NOMO-1 (cell line): ENCODE results near the gene VPS54.
"Not testable (repeated sequence)": the region's sequence is repeated elsewhere in the genome, so short reads cannot be mapped to it uniquely, and the experiment has no call there.

Experiments used
- DNase-seq, 2 experiments: peaks; one replicate each; lab custom pipeline; 2025; ENCODE audit not compliant: unreplicated experiment in 2 of 2; lab: John Stamatoyannopoulos, UW

The VPS54 gene

GRCh38 chr2:64023485-64024258 lies 4.4 kb upstream of the VPS54 start:
- DNase-seq: no peak

- no peak for DNase-seq
These were observed 2.4 kb upstream of the VPS54 start for GRCh38 chr2:64021578-64021977.

GRCh38 chr2:64019975-64020528 lies 824 bp upstream of the VPS54 start:
- DNase-seq: peak in 1 of 2 experiments; percentile 21

GRCh38 chr2:64018701-64019082 lies 536 bp downstream of the VPS54 start:
- peak; percentile 17 to 33 for DNase-seq

- DNase-seq: peak; percentile 19 to 42
These were observed 1.2 kb downstream of the VPS54 start for GRCh38 chr2:64017811-64018700.

- no peak for DNase-seq
These were observed 3.3 kb downstream of the VPS54 start for GRCh38 chr2:64015898-64016297.

- peak in 1 of 2 experiments; percentile 9 for DNase-seq
These were observed 3.8 kb downstream of the VPS54 start for GRCh38 chr2:64015391-64015790.

GRCh38 chr2:64014628-64015027 lies 4.6 kb downstream of the VPS54 start:
- no peak for DNase-seq

- no peak for DNase-seq
These were observed 6.2 kb downstream of the VPS54 start for GRCh38 chr2:64013053-64013452.

- DNase-seq: no peak
These were observed 7.1 kb downstream of the VPS54 start for GRCh38 chr2:64012115-64012514.

GRCh38 chr2:64008434-64009009 lies 10.7 kb downstream of the VPS54 start:
- no peak for DNase-seq

GRCh38 chr2:64007924-64008323 lies 11.3 kb downstream of the VPS54 start:
- peak in 1 of 2 experiments; percentile 3 for DNase-seq

GRCh38 chr2:64005707-64006356 lies 13.4 kb downstream of the VPS54 start:
- DNase-seq: no peak

GRCh38 chr2:64003239-64003638 lies 16.0 kb downstream of the VPS54 start:
- no peak for DNase-seq

GRCh38 chr2:64001382-64002101 lies 17.7 kb downstream of the VPS54 start:
- no peak for DNase-seq

- DNase-seq: no peak
These were observed 18.4 kb downstream of the VPS54 start for GRCh38 chr2:64000630-64001381.

- no peak for DNase-seq
These were observed 20.2 kb downstream of the VPS54 start for GRCh38 chr2:63999049-63999448.

GRCh38 chr2:63996582-63997198 lies 22.5 kb downstream of the VPS54 start:
- DNase-seq: not testable (repeated sequence)
